K562 (cell line): ENCODE data around the gene FTL. TPM values are rescaled to one million over a fixed set of nuclear protein-coding genes. Genes with fewer than 3 reads are reported as not detected.

Experiments used
- CHD1 ChIP-seq: fragments of 200-600 bp; sonication (generic); IDR thresholded peaks from one replicate; pipeline ENCODE4 v1.6.1; 2012; ENCODE audit warnings: mild to moderate bottlenecking, moderate library complexity, low read length, inconsistent platforms
- E2F3 ChIP-seq: fragments of 250-450 bp; sonication (Bioruptor Pico); IDR thresholded peaks from 2 replicates; pipeline ENCODE4 v1.4.0; 2020; ENCODE audit warnings: mild to moderate bottlenecking
- ESRRB ChIP-seq: fragments of 250-450 bp; sonication (Bioruptor Pico); IDR thresholded peaks from 2 replicates; pipeline ENCODE4 v1.5.0; 2020; ENCODE audit warnings: mild to moderate bottlenecking, moderate library complexity, borderline replicate concordance
- L3MBTL2 ChIP-seq: fragments of 450-650 bp; IDR thresholded peaks from 2 replicates; pipeline ENCODE4 v1.6.1; 2016; ENCODE audit warnings: mild to moderate bottlenecking, moderate library complexity
- LCOR ChIP-seq: sonication (generic); formaldehyde crosslinking; IDR thresholded peaks from 2 replicates; pipeline ENCODE4 v1.8.0; 2022; ENCODE audit warnings: mild to moderate bottlenecking, missing genetic modification reagents
- MTA1 ChIP-seq: fragments of 450-650 bp; IDR thresholded peaks from 2 replicates; pipeline ENCODE4 v1.6.1; 2017; ENCODE audit warnings: borderline replicate concordance
- NCOR1 ChIP-seq: fragments of 450-650 bp; IDR thresholded peaks from 2 replicates; pipeline ENCODE4 v1.6.1; 2016; ENCODE audit warnings: mild to moderate bottlenecking, moderate library complexity
- NELFE ChIP-seq: IDR thresholded peaks from 2 replicates; pipeline ENCODE4 v1.6.1; 2011; ENCODE audit warnings: mild to moderate bottlenecking; ENCODE audit not compliant: insufficient read depth, insufficient read length
- NRF1 ChIP-seq, 2 experiments: fragments of 450-650 bp; IDR thresholded peaks in 1 of 2; conservative IDR thresholded peaks in 1 of 2; 2 replicates each; pipeline ENCODE4 v1.6.1; 2014; ENCODE audit warnings: mild to moderate bottlenecking in 2 of 2
- RAD51 ChIP-seq: fragments of 450-650 bp; IDR thresholded peaks from 2 replicates; pipeline ENCODE4 v1.7.1; 2016; ENCODE audit warnings: low read depth, mild to moderate bottlenecking, borderline replicate concordance
- RFX5 ChIP-seq: IDR thresholded peaks from 2 replicates; pipeline ENCODE4 v1.6.1; 2011; ENCODE audit warnings: low read depth, mild to moderate bottlenecking, improper control_type of control experiment, low read length
- SAFB2 ChIP-seq: fragments of 200-400 bp; formaldehyde crosslinking; IDR thresholded peaks from 2 replicates; pipeline ENCODE4 v1.6.1; 2018; ENCODE audit warnings: borderline replicate concordance, low read length, low read depth, moderate library complexity; ENCODE audit not compliant: severe bottlenecking
- ZFP1 ChIP-seq: fragments of 450-650 bp; formaldehyde crosslinking; IDR thresholded peaks from 2 replicates; pipeline ENCODE4 v1.4.0; 2020; ENCODE audit warnings: mild to moderate bottlenecking, mixed read lengths
- ZNF239 ChIP-seq: fragments of 250-450 bp; sonication (Bioruptor Pico); IDR thresholded peaks from 2 replicates; pipeline ENCODE4 v1.4.0; 2020; ENCODE audit warnings: mild to moderate bottlenecking
- ZNF24 ChIP-seq: fragments of 450-650 bp; IDR thresholded peaks from 2 replicates; pipeline ENCODE4 v1.6.1; 2016
- ZNF282 ChIP-seq: sonication (generic); formaldehyde crosslinking; IDR thresholded peaks from 2 replicates; pipeline ENCODE4 v1.8.1; 2023; ENCODE audit warnings: missing genetic modification reagents
- polyA plus RNA-seq, 8 experiments: library from polyadenylated mRNA; depleted of rRNA in 4 of 8; stranded (reverse) in 5 of 8; unstranded in 3 of 8; fragments of >200 nt; fragmentation: Nextera tagmentation in 2 of 8; fragmentation: Illumina TruSeq in 1 of 8; extraction: Ambion mirVana in 2 of 8; extraction: Trizol in 1 of 8; gene quantifications; 2 replicates each; pipeline versions ENCODE4 v1.2.1 to v1.2.3, GENCODE V29; 2011 to 2014; ENCODE audit warnings: inconsistent platforms in 1 of 8, missing spikeins in 1 of 8
- total RNA-seq, 7 experiments: library from RNA; depleted of rRNA in 6 of 7; stranded (reverse); fragments of >200 nt in 6 of 7; fragmentation: Illumina TruSeq in 2 of 7; extraction: Trizol in 2 of 7; gene quantifications; 2 replicates each; pipeline versions ENCODE4 v1.2.1 to v1.2.3, GENCODE V29; 2011 to 2021; ENCODE audit warnings: low replicate concordance in 1 of 7
- TF ChIP-seq, protein P1 (sequence below): sonication (generic); IDR thresholded peaks from 2 replicates; pipeline ENCODE4 v1.6.1; 2016
- TF ChIP-seq, protein P2 (sequence below): fragments of 450-650 bp; IDR thresholded peaks from 2 replicates; pipeline ENCODE4 v1.6.1; 2018; ENCODE audit warnings: mild to moderate bottlenecking, low read depth; ENCODE audit not compliant: partially characterized antibody
- TF ChIP-seq, protein P3 (sequence below): fragments of 250-450 bp; sonication (Bioruptor Pico); IDR thresholded peaks from 2 replicates; pipeline ENCODE4 v1.8.0; 2022; ENCODE audit warnings: moderate library complexity, mild to moderate bottlenecking, inconsistent platforms
- TF ChIP-seq, protein P4 (sequence below), 2 experiments: IDR thresholded peaks; 2 replicates each; pipeline ENCODE4 v1.6.1; 2012; ENCODE audit warnings: improper control_type of control experiment in 2 of 2, low read depth in 2 of 2, low read length in 2 of 2, borderline replicate concordance in 1 of 2
- TF ChIP-seq, protein P5 (sequence below): sonication (generic); formaldehyde crosslinking; IDR thresholded peaks from 2 replicates; pipeline ENCODE4 v1.8.0; 2022; ENCODE audit warnings: mild to moderate bottlenecking, missing genetic modification reagents

Gene FTL
- total and polyA plus RNA-seq, 9 of the 15 experiments (the other 6 are each of a cell fraction or from before 2014, with no cell fraction given) = 1,231 to 27,415 (median 3,965) TPM

DNA sequence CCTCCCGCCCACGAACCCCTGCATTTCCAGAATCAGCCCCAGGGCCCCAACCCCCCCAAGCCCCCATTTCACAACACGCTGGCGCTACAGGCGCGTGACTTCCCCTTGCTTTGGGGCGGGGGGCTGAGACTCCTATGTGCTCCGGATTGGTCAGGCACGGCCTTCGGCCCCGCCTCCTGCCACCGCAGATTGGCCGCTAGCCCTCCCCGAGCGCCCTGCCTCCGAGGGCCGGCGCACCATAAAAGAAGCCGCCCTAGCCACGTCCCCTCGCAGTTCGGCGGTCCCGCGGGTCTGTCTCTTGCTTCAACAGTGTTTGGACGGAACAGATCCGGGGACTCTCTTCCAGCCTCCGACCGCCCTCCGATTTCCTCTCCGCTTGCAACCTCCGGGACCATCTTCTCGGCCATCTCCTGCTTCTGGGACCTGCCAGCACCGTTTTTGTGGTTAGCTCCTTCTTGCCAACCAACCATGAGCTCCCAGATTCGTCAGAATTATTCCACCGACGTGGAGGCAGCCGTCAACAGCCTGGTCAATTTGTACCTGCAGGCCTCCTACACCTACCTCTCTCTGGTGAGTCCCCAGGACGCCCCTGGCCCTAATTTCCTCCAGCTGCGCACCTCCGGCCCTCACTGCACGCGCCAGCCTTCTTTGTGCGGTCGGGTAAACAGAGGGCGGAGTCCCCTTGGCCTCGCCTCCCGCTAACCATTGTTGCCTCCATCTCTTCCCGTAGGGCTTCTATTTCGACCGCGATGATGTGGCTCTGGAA lies at the start of gene FTL (continued):
- TF ChIP-seq, protein P1, sequence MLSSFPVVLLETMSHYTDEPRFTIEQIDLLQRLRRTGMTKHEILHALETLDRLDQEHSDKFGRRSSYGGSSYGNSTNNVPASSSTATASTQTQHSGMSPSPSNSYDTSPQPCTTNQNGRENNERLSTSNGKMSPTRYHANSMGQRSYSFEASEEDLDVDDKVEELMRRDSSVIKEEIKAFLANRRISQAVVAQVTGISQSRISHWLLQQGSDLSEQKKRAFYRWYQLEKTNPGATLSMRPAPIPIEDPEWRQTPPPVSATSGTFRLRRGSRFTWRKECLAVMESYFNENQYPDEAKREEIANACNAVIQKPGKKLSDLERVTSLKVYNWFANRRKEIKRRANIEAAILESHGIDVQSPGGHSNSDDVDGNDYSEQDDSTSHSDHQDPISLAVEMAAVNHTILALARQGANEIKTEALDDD = peak; percentile 18; the same call in 1 of the 2 replicates
- TF ChIP-seq NELFE (no peak), LCOR (peak; percentile 94), ESRRB (CRISPR knock-in tag) (no peak), CHD1 (peak; percentile 100), ZNF282 (peak; percentile 95; the same call in 1 of the 2 replicates), ZFP1 (CRISPR knock-in tag) (no peak), SAFB2 (no peak), ZNF24 (no peak; the same call in 1 of the 2 replicates), ZNF239 (CRISPR knock-in tag) (no peak), RFX5 (no peak), E2F3 (CRISPR knock-in tag) (no peak), RAD51 (peak; percentile 47; the same call in 1 of the 2 replicates), L3MBTL2 (peak; percentile 14; the same call in 1 of the 2 replicates), NCOR1 (peak; percentile 84), NRF1 (conservative IDR thresholded peaks at IDR 0.05 in 1 of 2, IDR thresholded peaks at IDR 0.05 in 1 of 2) (peak; percentile 73 to 78), MTA1 (peak; percentile 60; the same call in 1 of the 2 replicates)
- TF ChIP-seq, protein P2, sequence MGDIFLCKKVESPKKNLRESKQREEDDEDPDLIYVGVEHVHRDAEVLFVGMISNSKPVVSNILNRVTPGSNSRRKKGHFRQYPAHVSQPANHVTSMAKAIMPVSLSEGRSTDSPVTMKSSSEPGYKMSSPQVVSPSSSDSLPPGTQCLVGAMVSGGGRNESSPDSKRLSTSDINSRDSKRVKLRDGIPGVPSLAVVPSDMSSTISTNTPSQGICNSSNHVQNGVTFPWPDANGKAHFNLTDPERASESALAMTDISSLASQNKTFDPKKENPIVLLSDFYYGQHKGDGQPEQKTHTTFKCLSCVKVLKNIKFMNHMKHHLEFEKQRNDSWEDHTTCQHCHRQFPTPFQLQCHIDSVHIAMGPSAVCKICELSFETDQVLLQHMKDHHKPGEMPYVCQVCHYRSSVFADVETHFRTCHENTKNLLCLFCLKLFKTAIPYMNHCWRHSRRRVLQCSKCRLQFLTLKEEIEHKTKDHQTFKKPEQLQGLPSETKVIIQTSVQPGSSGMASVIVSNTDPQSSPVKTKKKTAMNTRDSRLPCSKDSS = no peak
- TF ChIP-seq, protein P3, sequence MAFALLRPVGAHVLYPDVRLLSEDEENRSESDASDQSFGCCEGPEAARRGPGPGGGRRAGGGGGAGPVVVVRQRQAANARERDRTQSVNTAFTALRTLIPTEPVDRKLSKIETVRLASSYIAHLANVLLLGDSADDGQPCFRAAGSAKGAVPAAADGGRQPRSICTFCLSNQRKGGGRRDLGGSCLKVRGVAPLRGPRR (CRISPR knock-in tag) = no peak
- TF ChIP-seq, protein P4, sequence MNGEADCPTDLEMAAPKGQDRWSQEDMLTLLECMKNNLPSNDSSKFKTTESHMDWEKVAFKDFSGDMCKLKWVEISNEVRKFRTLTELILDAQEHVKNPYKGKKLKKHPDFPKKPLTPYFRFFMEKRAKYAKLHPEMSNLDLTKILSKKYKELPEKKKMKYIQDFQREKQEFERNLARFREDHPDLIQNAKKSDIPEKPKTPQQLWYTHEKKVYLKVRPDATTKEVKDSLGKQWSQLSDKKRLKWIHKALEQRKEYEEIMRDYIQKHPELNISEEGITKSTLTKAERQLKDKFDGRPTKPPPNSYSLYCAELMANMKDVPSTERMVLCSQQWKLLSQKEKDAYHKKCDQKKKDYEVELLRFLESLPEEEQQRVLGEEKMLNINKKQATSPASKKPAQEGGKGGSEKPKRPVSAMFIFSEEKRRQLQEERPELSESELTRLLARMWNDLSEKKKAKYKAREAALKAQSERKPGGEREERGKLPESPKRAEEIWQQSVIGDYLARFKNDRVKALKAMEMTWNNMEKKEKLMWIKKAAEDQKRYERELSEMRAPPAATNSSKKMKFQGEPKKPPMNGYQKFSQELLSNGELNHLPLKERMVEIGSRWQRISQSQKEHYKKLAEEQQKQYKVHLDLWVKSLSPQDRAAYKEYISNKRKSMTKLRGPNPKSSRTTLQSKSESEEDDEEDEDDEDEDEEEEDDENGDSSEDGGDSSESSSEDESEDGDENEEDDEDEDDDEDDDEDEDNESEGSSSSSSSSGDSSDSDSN (IDR thresholded peaks at IDR 0.05; ENCODE audit: borderline replicate concordance in 1 of 2, low read depth in 2 of 2, low read length in 2 of 2) = no peak
- TF ChIP-seq, protein P5, sequence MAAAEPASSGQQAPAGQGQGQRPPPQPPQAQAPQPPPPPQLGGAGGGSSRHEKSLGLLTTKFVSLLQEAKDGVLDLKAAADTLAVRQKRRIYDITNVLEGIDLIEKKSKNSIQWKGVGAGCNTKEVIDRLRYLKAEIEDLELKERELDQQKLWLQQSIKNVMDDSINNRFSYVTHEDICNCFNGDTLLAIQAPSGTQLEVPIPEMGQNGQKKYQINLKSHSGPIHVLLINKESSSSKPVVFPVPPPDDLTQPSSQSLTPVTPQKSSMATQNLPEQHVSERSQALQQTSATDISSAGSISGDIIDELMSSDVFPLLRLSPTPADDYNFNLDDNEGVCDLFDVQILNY (CRISPR knock-in tag) = no peak; the same call in 1 of the 2 replicates
